SK-N-SH (cell line): ENCODE data around the gene EEF2. TPM values are rescaled to one million over a fixed set of nuclear protein-coding genes. Genes with fewer than 3 reads are reported as not detected.

Experiments used
- CTCF ChIA-PET: fragments of 300-600, 350-600 bp; formaldehyde crosslinking; extraction: SDS; loops from one replicate; lab custom pipeline; 2021; lab: Yijun Ruan, JAX
- POLR2A ChIA-PET: fragments of 350-600 bp; sonication (Branson Sonifier 250); formaldehyde crosslinking; extraction: SDS; loops from one replicate; lab custom pipeline; 2020; ENCODE audit warnings: antibody characterized with exemption, inconsistent platforms; lab: Yijun Ruan, JAX
- DNase-seq: peaks from one replicate; pipeline ENCODE4 v3.0.0; 2012
- H2AFZ ChIP-seq: fragments of 200-600 bp; sonication (generic); 2 replicates; pipeline ENCODE4 v1.8.1; 2016; ENCODE audit warnings: antibody characterized with exemption, mild to moderate bottlenecking, low read depth
- H3F3A ChIP-seq: fragments of 200-600 bp; sonication (generic); replicated peaks from 2 replicates; pipeline ENCODE3; 2016; ENCODE audit warnings: antibody characterized with exemption, mild to moderate bottlenecking; ENCODE audit not compliant: insufficient read depth
- H3K27ac ChIP-seq, 2 experiments: fragments of 200-500 bp in 1 of 2; fragments of 200-600 bp in 1 of 2; sonication (Bioruptor generic) in 1 of 2; sonication (generic), shearing (Covaris generic) in 1 of 2; 2 replicates each; pipeline versions ENCODE4 v1.5.1 to v1.6.1; 2014 to 2016; ENCODE audit warnings: low read depth in 2 of 2, inconsistent platforms in 1 of 2, low read length in 1 of 2, mild to moderate bottlenecking in 1 of 2, mixed read lengths in 1 of 2
- H3K27me3 ChIP-seq: fragments of 200-600 bp; sonication (generic), shearing (Covaris generic); 2 replicates; pipeline ENCODE4 v1.6.1; 2016; ENCODE audit warnings: mixed run types; ENCODE audit not compliant: insufficient read depth
- H3K36me3 ChIP-seq, 2 experiments: fragments of 200-500 bp in 1 of 2; fragments of 200-600 bp in 1 of 2; sonication (Bioruptor generic) in 1 of 2; sonication (generic) in 1 of 2; replicated peaks in 1 of 2; 2 replicates each; pipeline versions ENCODE3 to v1.5.1; 2014 to 2016; ENCODE audit warnings: low read length in 1 of 2, mild to moderate bottlenecking in 1 of 2; ENCODE audit not compliant: insufficient read depth in 2 of 2, control insufficient read depth in 1 of 2
- H3K4me1 ChIP-seq, 2 experiments: fragments of 200-500 bp in 1 of 2; fragments of 200-600 bp in 1 of 2; sonication (Bioruptor generic) in 1 of 2; sonication (generic), shearing (Covaris generic) in 1 of 2; 2 replicates each; pipeline versions ENCODE4 v1.5.1 to v1.6.1; 2014 to 2016; ENCODE audit warnings: low read depth in 1 of 2, low read length in 1 of 2, mixed run types in 1 of 2; ENCODE audit not compliant: insufficient read depth in 2 of 2, control insufficient read depth in 1 of 2
- H3K4me2 ChIP-seq: fragments of 200-600 bp; sonication (generic), shearing (Covaris generic); 2 replicates; pipeline ENCODE4 v1.6.1; 2017; ENCODE audit warnings: mixed run types
- H3K4me3 ChIP-seq, 2 experiments: fragments of 200-500 bp in 1 of 2; fragments of 200-600 bp in 1 of 2; sonication (Bioruptor generic) in 1 of 2; sonication (generic), shearing (Covaris generic) in 1 of 2; 2 replicates each; pipeline versions ENCODE4 v1.5.1 to v1.8.1; 2014 to 2016; ENCODE audit warnings: low read depth in 2 of 2, inconsistent platforms in 1 of 2, low read length in 1 of 2, mild to moderate bottlenecking in 1 of 2, mixed read lengths in 1 of 2, moderate library complexity in 1 of 2
- H3K79me2 ChIP-seq: fragments of 200-600 bp; sonication (generic); 2 replicates; pipeline ENCODE4 v1.8.1; 2017; ENCODE audit warnings: mild to moderate bottlenecking; ENCODE audit not compliant: insufficient read depth
- H3K9ac ChIP-seq: fragments of 200-600 bp; sonication (generic); 2 replicates; pipeline ENCODE4 v1.6.1; 2017; ENCODE audit warnings: mixed run types
- H3K9me2 ChIP-seq: fragments of 200-600 bp; sonication (generic); 2 replicates; pipeline ENCODE4 v1.6.1; 2017; ENCODE audit warnings: mixed run types
- H3K9me3 ChIP-seq: fragments of 200-600 bp; sonication (generic); 2 replicates; pipeline ENCODE4 v1.6.1; 2017; ENCODE audit warnings: mixed run types, mild to moderate bottlenecking, moderate library complexity
- H4K20me1 ChIP-seq: fragments of 200-600 bp; sonication (generic); 2 replicates; pipeline ENCODE4 v1.6.1; 2017; ENCODE audit warnings: mild to moderate bottlenecking, mixed run types; ENCODE audit not compliant: insufficient read depth
- ELF1 ChIP-seq: IDR thresholded peaks from 2 replicates; pipeline ENCODE4 v1.4.0; 2012
- FOXJ3 ChIP-seq: sonication (generic); formaldehyde crosslinking; IDR thresholded peaks from 2 replicates; pipeline ENCODE4 v1.5.1; 2020; ENCODE audit warnings: mild to moderate bottlenecking, missing genetic modification reagents
- GATA2 ChIP-seq: sonication (generic); formaldehyde crosslinking; IDR thresholded peaks from 2 replicates; pipeline ENCODE4 v1.5.0; 2020; ENCODE audit warnings: mild to moderate bottlenecking, missing genetic modification reagents
- MXI1 ChIP-seq: IDR thresholded peaks from 2 replicates; pipeline ENCODE4 v1.6.1; 2012; ENCODE audit warnings: mild to moderate bottlenecking, low read depth, low read length, improper control_type of control experiment
- PBX3 ChIP-seq: IDR thresholded peaks from 2 replicates; pipeline ENCODE4; 2012
- RCOR1 ChIP-seq: fragments of 150-350 bp; IDR thresholded peaks from 2 replicates; pipeline ENCODE4 v1.6.1; 2017; ENCODE audit warnings: antibody characterized with exemption, low read length
- REST ChIP-seq: IDR thresholded peaks from 2 replicates; pipeline ENCODE4 v1.6.1; 2012; ENCODE audit warnings: mild to moderate bottlenecking, low read depth, low read length, moderate library complexity
- RFX5 ChIP-seq: IDR thresholded peaks from 2 replicates; pipeline ENCODE4 v1.6.1; 2012; ENCODE audit warnings: mild to moderate bottlenecking, improper control_type of control experiment, low read length
- SMC3 ChIP-seq: IDR thresholded peaks from 2 replicates; pipeline ENCODE4 v1.6.1; 2012; ENCODE audit warnings: low read depth, low read length, improper control_type of control experiment
- TCF12 ChIP-seq: IDR thresholded peaks from 2 replicates; pipeline ENCODE4 v1.4.0; 2012
- USF1 ChIP-seq: IDR thresholded peaks from 2 replicates; pipeline ENCODE4 v1.4.0; 2012; ENCODE audit warnings: low read depth, borderline replicate concordance
- USF2 ChIP-seq: fragments of 150-350 bp; IDR thresholded peaks from 2 replicates; pipeline ENCODE4 v1.6.1; 2017; ENCODE audit warnings: antibody characterized with exemption, low read length, low read depth, borderline replicate concordance
- WGBS: methylation state at CpG from one replicate; pipeline ENCODE4 v1.1.6; 2017; ENCODE audit warnings: low lambda C conversion rate; 5-methylcytosine and 5-hydroxymethylcytosine counted together
- polyA plus RNA-seq, 3 experiments: library from polyadenylated mRNA; depleted of rRNA; stranded (reverse); fragments of >200 nt; gene quantifications; 2 replicates each; pipeline ENCODE4 v1.2.3, GENCODE V29; 2012
- TF ChIP-seq, protein P1 (sequence below): IDR thresholded peaks from 2 replicates; pipeline ENCODE4 v1.4.0; 2012; ENCODE audit warnings: low read depth, borderline replicate concordance

Gene EEF2
- polyA plus RNA-seq, 1 of the 3 experiments (the other 2 are of a cell fraction), result 1,553 TPM

DNA sequence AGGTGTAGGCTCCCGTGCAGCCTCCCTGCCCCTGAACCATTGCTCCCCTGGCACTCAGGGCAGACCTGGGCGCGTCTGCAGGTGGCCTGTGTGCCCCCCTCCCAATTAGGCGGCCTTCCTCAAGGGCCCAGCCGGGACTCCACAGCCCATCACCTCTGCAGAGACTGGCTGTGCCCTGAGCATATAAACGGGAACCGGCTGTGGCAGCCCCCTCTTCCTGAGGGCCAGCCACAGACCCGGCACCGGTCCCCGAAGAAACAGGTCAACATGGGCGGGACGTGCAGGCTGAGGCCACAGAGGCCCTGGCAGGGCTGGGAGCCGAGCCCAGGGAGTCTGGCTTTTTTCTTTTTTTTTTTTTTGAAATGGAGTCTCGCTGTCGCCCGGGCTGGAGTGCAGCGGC is 34.3 kb upstream of the EEF2 start:
- Histone ChIP-seq H3K4me1 (peaks cover 0 to 20% of the 10 kb centered on the region in 2 experiments; a peak in 1 of 4 replicates), H3K27me3 (no peaks in the 10 kb centered on the region), H3K9me2 (no peaks in the 10 kb centered on the region), H3K9me3 (no peaks in the 10 kb centered on the region), H3F3A (no peaks in the 10 kb centered on the region), H3K79me2 (peaks cover 79% of the 10 kb centered on the region), H2AFZ (no peak overlapping the region), H3K9ac (no peak overlapping the region)
- ChIA-PET POLR2A (no interaction called here), CTCF (interaction anchor here (0.7 kb wide), 1 partner anchor 33 kb away, joined by 3 read pairs; no protein-coding TSS in a partner anchor)
- TF ChIP-seq RFX5 (no peak), USF2 (no peak), SMC3 (no peak), RCOR1 (no peak), MXI1 (no peak), REST (no peak), FOXJ3 (CRISPR knock-in tag) (no peak), GATA2 (CRISPR knock-in tag) (no peak), PBX3 (no peak), TCF12 (no peak), USF1 (no peak), ELF1 (no peak)
- TF ChIP-seq, protein P1, sequence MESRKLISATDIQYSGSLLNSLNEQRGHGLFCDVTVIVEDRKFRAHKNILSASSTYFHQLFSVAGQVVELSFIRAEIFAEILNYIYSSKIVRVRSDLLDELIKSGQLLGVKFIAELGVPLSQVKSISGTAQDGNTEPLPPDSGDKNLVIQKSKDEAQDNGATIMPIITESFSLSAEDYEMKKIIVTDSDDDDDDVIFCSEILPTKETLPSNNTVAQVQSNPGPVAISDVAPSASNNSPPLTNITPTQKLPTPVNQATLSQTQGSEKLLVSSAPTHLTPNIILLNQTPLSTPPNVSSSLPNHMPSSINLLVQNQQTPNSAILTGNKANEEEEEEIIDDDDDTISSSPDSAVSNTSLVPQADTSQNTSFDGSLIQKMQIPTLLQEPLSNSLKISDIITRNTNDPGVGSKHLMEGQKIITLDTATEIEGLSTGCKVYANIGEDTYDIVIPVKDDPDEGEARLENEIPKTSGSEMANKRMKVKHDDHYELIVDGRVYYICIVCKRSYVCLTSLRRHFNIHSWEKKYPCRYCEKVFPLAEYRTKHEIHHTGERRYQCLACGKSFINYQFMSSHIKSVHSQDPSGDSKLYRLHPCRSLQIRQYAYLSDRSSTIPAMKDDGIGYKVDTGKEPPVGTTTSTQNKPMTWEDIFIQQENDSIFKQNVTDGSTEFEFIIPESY, result no peak
- TF ChIP-seq, all 33 proteins: peak for 0
- no peak overlapping the region for H3K4me3 ChIP-seq
- no peak overlapping the region for H3K27ac ChIP-seq
- peaks cover 0 to 15% of the 10 kb centered on the region in 2 experiments for H3K36me3 ChIP-seq
- 86% methylated on average over 10 of the region's 17 CpGs for WGBS
- H4K20me1 ChIP-seq, result peaks cover 49% of the 10 kb centered on the region
- H3K4me2 ChIP-seq, result no peak overlapping the region
- DNase-seq, result no peak
